H9 (cell line): ENCODE data around the gene TRAPPC14. TPM values are rescaled to one million over a fixed set of nuclear protein-coding genes. Genes with fewer than 3 reads are reported as not detected.
"Not testable (repeated sequence)": the region's sequence is repeated elsewhere in the genome, so short reads cannot be mapped to it uniquely, and the experiment has no call there.

Experiments
- DNase-seq: peaks from one replicate; pipeline ENCODE4 v3.0.0-alpha.2; 2017
- H2AFZ ChIP-seq: one replicate; pipeline ENCODE4 v1.6.1; 2013; ENCODE audit warnings: mild to moderate bottlenecking, low read length, control low read depth, moderate library complexity
- H2AK5ac ChIP-seq: 2 replicates; pipeline ENCODE4 v1.6.1; 2013; ENCODE audit warnings: low read length, control low read depth, mixed read lengths; ENCODE audit not compliant: insufficient read length
- H2BK120ac ChIP-seq: one replicate; pipeline ENCODE4 v1.6.1; 2013; ENCODE audit warnings: low read depth, mild to moderate bottlenecking, low read length, control low read depth, inconsistent platforms; ENCODE audit not compliant: poor library complexity, severe bottlenecking
- H2BK12ac ChIP-seq: 2 replicates; pipeline ENCODE4 v1.6.1; 2013; ENCODE audit warnings: low read length, control low read depth, mixed read lengths, low read depth; ENCODE audit not compliant: insufficient read length
- H2BK15ac ChIP-seq: 2 replicates; pipeline ENCODE4 v1.6.1; 2013; ENCODE audit warnings: low read depth, low read length, control low read depth
- H2BK20ac ChIP-seq: one replicate; pipeline ENCODE4 v1.6.1; 2013; ENCODE audit warnings: low read depth, mild to moderate bottlenecking, low read length, control low read depth, inconsistent platforms; ENCODE audit not compliant: poor library complexity, severe bottlenecking
- H2BK5ac ChIP-seq: 2 replicates; pipeline ENCODE4 v1.6.1; 2013; ENCODE audit warnings: low read length, control low read depth, mixed read lengths; ENCODE audit not compliant: insufficient read length
- H3K14ac ChIP-seq: 2 replicates; pipeline ENCODE4 v1.6.1; 2013; ENCODE audit warnings: low read length, control low read depth; ENCODE audit not compliant: insufficient read depth
- H3K18ac ChIP-seq: 2 replicates; pipeline ENCODE4 v1.6.1; 2013; ENCODE audit warnings: low read depth, mild to moderate bottlenecking, mixed read lengths, low read length, control low read depth; ENCODE audit not compliant: insufficient read length
- H3K23ac ChIP-seq: 2 replicates; pipeline ENCODE4 v1.6.1; 2013; ENCODE audit warnings: low read length, control low read depth, mixed read lengths, low read depth; ENCODE audit not compliant: insufficient read length
- H3K23me2 ChIP-seq: 2 replicates; pipeline ENCODE4 v1.6.1; 2013; ENCODE audit warnings: low read depth, mild to moderate bottlenecking, mixed read lengths, low read length, control low read depth; ENCODE audit not compliant: insufficient read length, poor library complexity, severe bottlenecking
- H3K27ac ChIP-seq: 2 replicates; pipeline ENCODE4 v1.5.1; 2013; ENCODE audit warnings: low read length, control low read depth, mixed read lengths, low read depth; ENCODE audit not compliant: insufficient read length
- H3K27me3 ChIP-seq: 2 replicates; pipeline ENCODE4 v1.6.1; 2013; ENCODE audit warnings: low read length, control low read depth, inconsistent platforms; ENCODE audit not compliant: insufficient read depth
- H3K4ac ChIP-seq: 2 replicates; pipeline ENCODE4 v1.6.1; 2013; ENCODE audit warnings: low read depth, mild to moderate bottlenecking, control low read depth, inconsistent platforms, low read length, moderate library complexity
- H3K4me1 ChIP-seq: 2 replicates; pipeline ENCODE4 v1.6.1; 2013; ENCODE audit warnings: low read length, control low read depth, inconsistent platforms; ENCODE audit not compliant: insufficient read depth
- H3K4me2 ChIP-seq: 2 replicates; pipeline ENCODE4 v1.6.1; 2013; ENCODE audit warnings: low read length, control low read depth, mixed read lengths; ENCODE audit not compliant: insufficient read length, insufficient read depth
- H3K56ac ChIP-seq: 2 replicates; pipeline ENCODE4 v1.6.1; 2013; ENCODE audit warnings: low read depth, mild to moderate bottlenecking, mixed read lengths, low read length, control low read depth; ENCODE audit not compliant: insufficient read length
- H3K79me1 ChIP-seq: 2 replicates; pipeline ENCODE4 v1.6.1; 2013; ENCODE audit warnings: low read depth, mild to moderate bottlenecking, moderate library complexity, low read length, control low read depth, inconsistent platforms; ENCODE audit not compliant: insufficient read depth, poor library complexity, severe bottlenecking
- H3K79me2 ChIP-seq: 2 replicates; pipeline ENCODE4 v1.6.1; 2013; ENCODE audit warnings: low read length, control low read depth, inconsistent platforms; ENCODE audit not compliant: insufficient read depth
- H3K9ac ChIP-seq: 2 replicates; pipeline ENCODE4 v1.6.1; 2013; ENCODE audit warnings: low read length, control low read depth, mixed read lengths; ENCODE audit not compliant: insufficient read length; ENCODE audit errors: extremely low read depth
- H3K9me3 ChIP-seq: one replicate; pipeline ENCODE4 v1.6.1; 2013; ENCODE audit warnings: low read depth, low read length, inconsistent platforms; ENCODE audit not compliant: control insufficient read depth
- H3T11ph ChIP-seq: one replicate; pipeline ENCODE4 v1.6.1; 2013; ENCODE audit warnings: mild to moderate bottlenecking, low read length, control low read depth, inconsistent platforms
- H4K20me1 ChIP-seq: one replicate; pipeline ENCODE4 v1.6.1; 2013; ENCODE audit not compliant: control insufficient read depth, insufficient read length, insufficient read depth
- H4K5ac ChIP-seq: 2 replicates; pipeline ENCODE4 v1.6.1; 2013; ENCODE audit warnings: low read depth, mild to moderate bottlenecking, mixed read lengths, low read length, control low read depth; ENCODE audit not compliant: insufficient read length
- H4K8ac ChIP-seq: replicated peaks from 2 replicates; pipeline ENCODE4 v1.6.1; 2013; ENCODE audit warnings: low read length, control low read depth, mixed read lengths, low read depth; ENCODE audit not compliant: insufficient read length
- H4K91ac ChIP-seq: 2 replicates; pipeline ENCODE4 v1.6.1; 2013; ENCODE audit warnings: low read depth, mild to moderate bottlenecking, moderate library complexity, mixed read lengths, low read length, control low read depth; ENCODE audit not compliant: insufficient read length
- H3K27ac Mint-ChIP-seq, 3 experiments: 2 replicates in 2 of 3; 3 replicates in 1 of 3; pipeline ENCODE4 v1.8.0; 2020 to 2021; ENCODE audit warnings: mixed read lengths in 3 of 3, mild to moderate bottlenecking in 1 of 3, moderate library complexity in 1 of 3
- H3K27me3 Mint-ChIP-seq: 2 replicates; pipeline ENCODE4 v1.8.0; 2021; ENCODE audit warnings: low read depth, mild to moderate bottlenecking, moderate library complexity, mixed read lengths
- H3K36me3 Mint-ChIP-seq, 3 experiments: 2 replicates in 2 of 3; 3 replicates in 1 of 3; pipeline ENCODE4 v1.8.0; 2020 to 2021; ENCODE audit warnings: low read depth in 3 of 3, mixed read lengths in 3 of 3; ENCODE audit not compliant: insufficient read depth in 1 of 3
- H3K4me1 Mint-ChIP-seq, 2 experiments: 2 replicates each; pipeline ENCODE4 v1.8.0; 2020; ENCODE audit warnings: mixed read lengths in 2 of 2
- H3K4me3 Mint-ChIP-seq, 2 experiments: 2 replicates in 1 of 2; 3 replicates in 1 of 2; pipeline ENCODE4 v1.8.0; 2020 to 2021; ENCODE audit warnings: mild to moderate bottlenecking in 2 of 2, mixed read lengths in 2 of 2, moderate library complexity in 1 of 2
- H3K9me3 Mint-ChIP-seq, 2 experiments: 2 replicates in 1 of 2; 3 replicates in 1 of 2; pipeline ENCODE4 v1.8.0; 2020; ENCODE audit warnings: mild to moderate bottlenecking in 2 of 2, mixed read lengths in 2 of 2, moderate library complexity in 1 of 2
- CTCF ChIP-seq: fragments of 200-600 bp; sonication (generic); conservative IDR thresholded peaks from 3 replicates; pipeline ENCODE4 v1.8.0; 2021; ENCODE audit warnings: antibody characterized with exemption, mild to moderate bottlenecking
- WGBS: extraction: QIAGEN DNeasy Blood & Tissue Kit; methylation state at CpG from one replicate; pipeline ENCODE4 v1.1.7; 2013; ENCODE audit warnings: missing lambda C conversion rate, low lambda C conversion rate, mixed read lengths; ENCODE audit not compliant: insufficient read length; ENCODE audit errors: extremely low coverage; 5-methylcytosine and 5-hydroxymethylcytosine counted together
- total RNA-seq: library from RNA; stranded (reverse); gene quantifications from 2 replicates; pipeline ENCODE4 v1.2.1, GENCODE V29; 2021

Gene TRAPPC14
- total RNA-seq, 1 experiment from 2014 or later: 32.8 TPM

GRCh38 chr7:100147278-100147677, 11.2 kb downstream of the TRAPPC14 start:
- Histone ChIP-seq H2AK5ac (no peak overlapping the region), H4K20me1 (peaks cover 2% of the 10 kb centered on the region), H2BK15ac (no peak overlapping the region), H3K27me3 (no peaks in the 10 kb centered on the region), H2BK12ac (no peak overlapping the region), H4K5ac (no peak overlapping the region), H3K56ac (no peak overlapping the region), H2BK120ac (no peak overlapping the region), H3K4me2 (no peak overlapping the region), H3K9ac (no peak overlapping the region), H3K79me1 (no peaks in the 10 kb centered on the region), H3K23ac (no peak overlapping the region), H3T11ph (no peak overlapping the region), H3K4me1 (no peaks in the 10 kb centered on the region), H3K23me2 (peaks cover 6% of the 10 kb centered on the region), H3K79me2 (no peaks in the 10 kb centered on the region), H3K27ac (no peak overlapping the region), H3K4ac (no peak overlapping the region), H3K14ac (no peak overlapping the region), H3K18ac (no peak overlapping the region), H2AFZ (no peak overlapping the region), H2BK20ac (no peak overlapping the region), H3K9me3 (no peaks in the 10 kb centered on the region), H4K8ac (no peak overlapping the region), H2BK5ac (no peak overlapping the region), H4K91ac (no peak overlapping the region)
- no peak for TF ChIP-seq CTCF
- no peak for DNase-seq
- Mint-ChIP-seq H3K27ac (no peak overlapping the region), H3K4me3 (no peak overlapping the region), H3K27me3 (peaks cover 4% of the 10 kb centered on the region; the same call in 1 of the 2 replicates), H3K36me3 (peaks cover 6 to 18% (median 18%) of the 10 kb centered on the region in 3 experiments; a peak in 6 of 7 replicates), H3K9me3 (no peaks in the 10 kb centered on the region), H3K4me1 (peaks cover 17 to 21% of the 10 kb centered on the region in 2 experiments)
- WGBS: no CpG with 5 or more reads among the region's 2 CpGs

GRCh38 chr7:100146350-100146749, 12.2 kb downstream of the TRAPPC14 start:
- H3K9me3 ChIP-seq, H3K4ac ChIP-seq, H4K8ac ChIP-seq, H2AFZ ChIP-seq, H3K23ac ChIP-seq, H2BK12ac ChIP-seq, H3K4me2 ChIP-seq, H3K9ac ChIP-seq, H3K4me3 Mint-ChIP-seq, H2BK120ac ChIP-seq, H3K27ac ChIP-seq, H3T11ph ChIP-seq, H3K27me3 Mint-ChIP-seq, H4K5ac ChIP-seq, H2BK20ac ChIP-seq, H4K91ac ChIP-seq, H3K18ac ChIP-seq, H2AK5ac ChIP-seq, H3K79me1 ChIP-seq, H3K4me1 ChIP-seq, H3K23me2 ChIP-seq, H3K56ac ChIP-seq, H4K20me1 ChIP-seq, H3K27me3 ChIP-seq, H3K9me3 Mint-ChIP-seq, H2BK5ac ChIP-seq, H3K27ac Mint-ChIP-seq, H3K14ac ChIP-seq, H3K79me2 ChIP-seq, DNase-seq, H2BK15ac ChIP-seq: not testable (repeated sequence)
- peaks cover 15 to 21% of the 10 kb centered on the region in 2 experiments for H3K4me1 Mint-ChIP-seq
- no CpG with 5 or more reads among the region's 4 CpGs for WGBS
- H3K36me3 Mint-ChIP-seq: peaks cover 5 to 11% (median 10%) of the 10 kb centered on the region in 3 experiments; a peak in 6 of 7 replicates
